DND-41 (cell line): Measurements from ENCODE around the gene KRTAP2-2.
"Not testable (repeated sequence)": the region's sequence is repeated elsewhere in the genome, so short reads cannot be mapped to it uniquely, and the experiment has no call there.

ENCODE experiments used
- CTCF ChIP-seq: IDR thresholded peaks from 2 replicates; pipeline ENCODE4 v1.5.1; 2012; ENCODE audit warnings: borderline replicate concordance, low read length, moderate library complexity, mild to moderate bottlenecking; ENCODE audit not compliant: poor library complexity, severe bottlenecking; ENCODE audit errors: extremely low read depth
- EZH2 ChIP-seq: IDR thresholded peaks from 3 replicates; pipeline ENCODE4 v1.6.1; 2012; ENCODE audit warnings: borderline replicate concordance, low read depth, mild to moderate bottlenecking, moderate library complexity, low read length, inconsistent platforms; ENCODE audit not compliant: severe bottlenecking

- not testable (repeated sequence) for TF ChIP-seq CTCF, EZH2
Measured at GRCh38 chr17:41065016-41065689, 10.1 kb upstream of the KRTAP2-2 start.
